Ascending aorta (tissue), 2 donors: ENCODE measurements around the gene CTDNEP1. TPM values are rescaled to one million over a fixed set of nuclear protein-coding genes. Genes with fewer than 3 reads are reported as not detected.
"Not testable (repeated sequence)": the region's sequence is repeated elsewhere in the genome, so short reads cannot be mapped to it uniquely, and the experiment has no call there.

Experiments used
- DNase-seq, 2 donors: peaks; one replicate each; pipeline ENCODE4 v3.0.0-alpha.2; 2019; ENCODE audit warnings: low spot score in 2 of 2
- H3K27ac ChIP-seq, 2 donors: fragments of 200-600 bp; sonication (generic); one replicate each; pipeline ENCODE4 v1.5.1; 2016 to 2017; ENCODE audit warnings: mild to moderate bottlenecking in 1 of 2
- H3K27me3 ChIP-seq: fragments of 200-600 bp; sonication (generic); one replicate; pipeline ENCODE4 v1.5.1; 2017
- H3K36me3 ChIP-seq, 2 donors: fragments of 200-600 bp; sonication (generic); one replicate each; pipeline ENCODE4 v1.5.1; 2016
- H3K4me1 ChIP-seq, 2 donors: fragments of 200-600 bp; sonication (generic); one replicate each; pipeline ENCODE4 v1.5.1; 2016 to 2017; ENCODE audit warnings: mild to moderate bottlenecking in 1 of 2
- H3K4me3 ChIP-seq, 2 donors: fragments of 200-600 bp; sonication (generic); one replicate each; pipeline ENCODE4 v1.5.1; 2016 to 2017; ENCODE audit warnings: mild to moderate bottlenecking in 1 of 2
- H3K9me3 ChIP-seq, 2 donors: fragments of 200-600 bp; sonication (generic); one replicate each; pipeline ENCODE4 v1.5.1; 2016
- intact Hi-C: fragments of 100-400 bp; cut with DNase I; formaldehyde crosslinking; loops from one replicate; pipeline ENCODE4 v1.15.1; 2023
- total RNA-seq: library from RNA; depleted of rRNA; stranded (reverse); fragments of >200 nt; gene quantifications from one replicate; pipeline ENCODE4 v1.1.0, GENCODE V29; 2016
- TF ChIP-seq, protein P1 (sequence below), 3 experiments: fragments of 200-600 bp in 2 of 3; fragments of 450-650 bp in 1 of 3; sonication (generic) in 2 of 3; IDR thresholded peaks; one replicate each; pipeline ENCODE4 v1.5.1; 2016 to 2019; ENCODE audit warnings: antibody characterized with exemption in 3 of 3, mild to moderate bottlenecking in 1 of 3, moderate library complexity in 1 of 3

The CTDNEP1 gene
- total RNA-seq, 1 donor from 2014 or later: 81.4 TPM

DNA sequence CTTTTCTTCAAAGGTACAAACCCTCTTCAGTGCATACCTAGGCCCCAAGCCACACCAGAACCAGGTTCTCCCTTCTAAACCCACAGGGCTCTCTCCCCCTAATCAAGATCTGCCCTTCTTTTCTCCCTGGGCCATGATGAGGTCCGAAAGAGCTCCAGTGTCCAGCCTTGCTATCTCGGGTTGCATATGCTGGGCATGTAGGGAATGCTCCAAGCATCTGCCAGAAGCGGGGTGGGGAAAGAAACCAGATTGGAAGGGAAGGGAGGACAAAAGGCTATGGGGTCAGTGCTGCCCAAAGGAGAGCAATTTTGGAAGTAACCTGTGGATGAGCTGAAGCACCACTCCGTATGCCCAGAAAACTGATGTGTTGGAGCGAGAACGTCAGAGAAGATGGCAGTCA lies 2.3 kb downstream of the CTDNEP1 start:
- DNase-seq: no peak
- Histone ChIP-seq H3K4me1 (peaks cover 16 to 27% of the 10 kb centered on the region in 2 donors), H3K4me3 (peak overlapping the region; percentile 2 to 94), H3K27ac (no peak overlapping the region), H3K9me3 (no peaks in the 10 kb centered on the region), H3K27me3 (no peaks in the 10 kb centered on the region), H3K36me3 (peaks cover 26 to 30% of the 10 kb centered on the region in 2 donors)
- TF ChIP-seq, protein P1, sequence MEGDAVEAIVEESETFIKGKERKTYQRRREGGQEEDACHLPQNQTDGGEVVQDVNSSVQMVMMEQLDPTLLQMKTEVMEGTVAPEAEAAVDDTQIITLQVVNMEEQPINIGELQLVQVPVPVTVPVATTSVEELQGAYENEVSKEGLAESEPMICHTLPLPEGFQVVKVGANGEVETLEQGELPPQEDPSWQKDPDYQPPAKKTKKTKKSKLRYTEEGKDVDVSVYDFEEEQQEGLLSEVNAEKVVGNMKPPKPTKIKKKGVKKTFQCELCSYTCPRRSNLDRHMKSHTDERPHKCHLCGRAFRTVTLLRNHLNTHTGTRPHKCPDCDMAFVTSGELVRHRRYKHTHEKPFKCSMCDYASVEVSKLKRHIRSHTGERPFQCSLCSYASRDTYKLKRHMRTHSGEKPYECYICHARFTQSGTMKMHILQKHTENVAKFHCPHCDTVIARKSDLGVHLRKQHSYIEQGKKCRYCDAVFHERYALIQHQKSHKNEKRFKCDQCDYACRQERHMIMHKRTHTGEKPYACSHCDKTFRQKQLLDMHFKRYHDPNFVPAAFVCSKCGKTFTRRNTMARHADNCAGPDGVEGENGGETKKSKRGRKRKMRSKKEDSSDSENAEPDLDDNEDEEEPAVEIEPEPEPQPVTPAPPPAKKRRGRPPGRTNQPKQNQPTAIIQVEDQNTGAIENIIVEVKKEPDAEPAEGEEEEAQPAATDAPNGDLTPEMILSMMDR (IDR thresholded peaks at IDR 0.05): no peak
- intact Hi-C loops: no loop called here

DNA sequence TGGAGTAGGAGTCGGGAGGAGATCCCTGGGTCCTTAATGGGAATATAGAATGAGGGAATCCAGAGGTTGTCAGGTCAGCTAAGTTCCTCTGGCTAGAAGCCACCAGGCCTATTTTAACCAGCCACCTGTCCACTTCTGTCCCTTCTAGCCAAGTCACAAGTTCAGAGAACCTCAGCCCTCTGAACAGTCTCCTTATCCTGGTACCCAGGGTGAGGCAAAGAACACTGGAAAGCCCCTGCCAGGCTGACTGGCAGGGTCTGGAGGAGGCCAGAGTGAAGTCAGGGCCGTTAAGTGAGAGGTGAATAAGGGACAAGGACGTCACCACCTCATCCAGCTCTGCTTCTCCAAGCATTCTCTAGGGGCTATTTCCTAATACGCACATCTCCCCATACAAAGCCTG lies 2.7 kb downstream of the CTDNEP1 start:
- TF ChIP-seq, protein P1 (IDR thresholded peaks at IDR 0.05): no peak
- DNase-seq: no peak
- no peaks in the 10 kb centered on the region for H3K9me3 ChIP-seq
- peaks cover 16 to 27% of the 10 kb centered on the region in 2 donors for H3K4me1 ChIP-seq
- H3K27me3 ChIP-seq: no peaks in the 10 kb centered on the region
- intact Hi-C loops: no loop called here
- H3K27ac ChIP-seq: no peak overlapping the region
- H3K36me3 ChIP-seq: peaks cover 23 to 31% of the 10 kb centered on the region in 2 donors
- peak overlapping the region in 1 of 2 donors; percentile 2 for H3K4me3 ChIP-seq

DNA sequence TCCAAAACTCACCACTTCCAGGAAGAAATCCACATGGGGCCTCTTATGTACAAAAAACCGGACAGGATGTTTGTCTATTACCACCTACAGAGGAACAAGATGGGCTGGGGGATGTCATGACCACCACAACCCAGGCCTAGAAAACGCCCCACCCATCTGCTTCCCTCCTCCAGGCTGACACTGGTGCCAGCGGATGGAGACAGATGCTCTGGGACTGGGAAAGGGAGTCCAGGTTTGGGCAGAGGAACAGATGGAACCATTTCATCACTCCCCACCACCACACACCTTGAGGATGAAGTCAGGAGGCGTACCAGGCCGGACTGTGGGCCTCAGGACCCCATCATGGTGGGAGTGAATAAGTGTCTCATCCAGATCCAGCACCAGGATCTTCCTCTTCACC lies 4.8 kb downstream of the CTDNEP1 start:
- no peaks in the 10 kb centered on the region for H3K9me3 ChIP-seq
- intact Hi-C loops: no loop called here
- DNase-seq: no peak
- no peak overlapping the region for H3K27ac ChIP-seq
- H3K36me3 ChIP-seq: peaks cover 23 to 32% of the 10 kb centered on the region in 2 donors
- H3K27me3 ChIP-seq: no peaks in the 10 kb centered on the region
- peaks cover 10 to 23% of the 10 kb centered on the region in 2 donors for H3K4me1 ChIP-seq
- H3K4me3 ChIP-seq: no peak overlapping the region
- TF ChIP-seq, protein P1 (IDR thresholded peaks at IDR 0.05): no peak

DNA sequence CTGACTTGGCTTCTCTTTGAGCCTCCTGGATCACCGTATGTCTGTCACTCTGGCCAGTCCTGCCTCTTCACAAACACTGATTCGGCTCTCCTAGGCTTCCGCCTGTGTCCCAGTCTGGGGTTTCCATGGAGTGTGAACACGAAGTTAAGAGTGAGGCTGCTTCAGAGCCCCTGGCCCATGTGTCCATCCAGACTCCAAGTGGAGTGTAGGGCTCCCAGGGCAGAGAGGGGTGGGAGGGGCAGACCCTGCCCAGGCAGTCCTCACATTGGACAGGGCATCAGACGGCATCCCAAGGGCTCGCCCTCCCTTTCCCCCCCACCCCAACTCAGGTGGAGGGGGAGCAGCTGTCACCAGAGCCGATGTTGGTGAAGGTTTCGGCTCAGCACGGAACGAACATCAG lies 7.7 kb downstream of the CTDNEP1 start:
- H3K27me3 ChIP-seq, H3K9me3 ChIP-seq, DNase-seq: not testable (repeated sequence)
- intact Hi-C loops: loop anchor here (1.0 to 5.0 kb wide), 4 partner anchors 7 to 443 kb away; partner anchors contain the start of genes CTDNEP1, KCTD11, POLR2A and TP53
- Histone ChIP-seq H3K4me3 (peak overlapping the region; percentile 69 to 71), H3K4me1 (peaks cover 8 to 20% of the 10 kb centered on the region in 2 donors), H3K36me3 (peaks cover 26 to 42% of the 10 kb centered on the region in 2 donors), H3K27ac (peak overlapping the region; percentile 88 to 94)

DNA sequence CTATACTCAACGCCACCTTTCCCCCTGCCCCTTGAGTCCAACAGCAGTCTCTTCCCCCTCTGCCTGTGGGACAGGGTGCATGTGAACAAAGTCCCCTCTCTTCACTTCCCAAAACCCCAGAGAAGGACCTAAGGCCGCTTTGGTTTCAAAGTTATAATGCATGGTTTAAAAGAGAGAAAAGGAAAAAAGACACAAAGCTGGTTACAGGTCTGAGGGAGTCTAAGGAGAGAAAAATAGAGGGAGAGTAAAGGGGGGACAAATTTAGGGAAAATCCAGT lies 8.1 kb downstream of the CTDNEP1 start:
- peaks cover 26 to 42% of the 10 kb centered on the region in 2 donors for H3K36me3 ChIP-seq
- no peak for DNase-seq
- peak overlapping the region; percentile 88 to 94 for H3K27ac ChIP-seq
- no peaks in the 10 kb centered on the region for H3K9me3 ChIP-seq
- H3K27me3 ChIP-seq: no peaks in the 10 kb centered on the region
- TF ChIP-seq, protein P1 (IDR thresholded peaks at IDR 0.05): no peak
- intact Hi-C loops: loop anchor here (1.0 to 5.0 kb wide), 4 partner anchors 8 to 443 kb away; partner anchors contain the start of genes CTDNEP1, KCTD11, POLR2A and TP53
- H3K4me3 ChIP-seq: peak overlapping the region; percentile 69 to 71
- H3K4me1 ChIP-seq: peaks cover 8 to 20% of the 10 kb centered on the region in 2 donors

DNA sequence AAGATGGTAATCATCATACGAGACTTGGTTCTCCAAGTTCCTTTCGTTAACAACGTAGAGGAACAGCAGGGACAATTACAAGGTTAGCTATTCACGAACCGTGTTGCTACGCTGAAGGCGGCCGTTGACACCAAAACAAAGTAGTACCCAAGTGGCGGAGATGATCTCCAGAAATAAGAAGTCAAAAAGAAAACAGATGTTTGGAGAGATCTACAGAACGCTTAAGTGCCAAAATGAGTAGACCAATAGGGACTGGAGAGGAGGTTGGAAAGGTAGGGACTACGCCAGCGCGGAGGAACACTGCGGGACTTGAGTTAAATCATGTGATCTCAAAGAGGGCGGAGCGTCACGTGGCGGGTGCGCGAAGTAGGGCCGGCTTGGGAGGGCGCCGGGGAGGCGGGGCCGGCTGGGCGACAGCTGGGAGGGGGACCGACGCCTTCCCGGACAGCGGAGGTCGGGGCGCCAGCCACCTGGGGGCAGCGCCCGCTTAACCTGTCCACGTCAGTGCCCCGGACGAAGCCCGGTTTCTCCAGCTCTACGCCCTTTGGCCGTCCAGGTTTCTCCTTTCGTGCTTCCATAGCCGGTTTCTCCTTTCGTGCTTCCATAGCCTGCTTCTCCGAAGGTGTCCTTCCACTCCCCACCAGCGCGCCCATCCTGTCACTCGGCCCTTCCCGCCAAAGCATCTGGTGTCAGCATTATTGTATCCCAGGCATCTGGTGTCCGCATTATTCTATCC lies 8.6 kb downstream of the CTDNEP1 start:
- peak overlapping the region; percentile 69 to 71 for H3K4me3 ChIP-seq
- intact Hi-C loops: loop anchor here (1.0 to 5.0 kb wide), 4 partner anchors 8 to 444 kb away; partner anchors contain the start of genes CTDNEP1, KCTD11, POLR2A and TP53
- TF ChIP-seq, protein P1 (IDR thresholded peaks at IDR 0.05): no peak
- H3K9me3 ChIP-seq: no peaks in the 10 kb centered on the region
- no peaks in the 10 kb centered on the region for H3K27me3 ChIP-seq
- peaks cover 26 to 42% of the 10 kb centered on the region in 2 donors for H3K36me3 ChIP-seq
- peak overlapping the region; percentile 88 to 94 for H3K27ac ChIP-seq
- peaks cover 8 to 20% of the 10 kb centered on the region in 2 donors for H3K4me1 ChIP-seq
- peak; percentile 74 to 98 for DNase-seq
